ENCODE data around the gene SLC2A9.

- no peak for TF ChIP-seq CTCF (conservative IDR thresholded peaks at IDR 0.05; ENCODE audit: low read length)
- no peak for TF ChIP-seq EZH2phosphoT487 (IDR thresholded peaks at IDR 0.05; ENCODE audit: borderline replicate concordance, low read depth, low read length)
Observed at GRCh38 chr4:9877123-9877522, 144.2 kb downstream of the SLC2A9 start.

Measured in OCI-LY7 (cell line).